HCT116 (cell line): ENCODE measurements around the gene ANKRD10.

ENCODE experiments used
- CEBPB ChIP-seq: IDR thresholded peaks from 2 replicates; pipeline ENCODE4 v1.6.1; 2012; ENCODE audit warnings: low read depth
- CTCF ChIP-seq, 3 experiments: fragments of 200-600 bp in 1 of 3; sonication (generic) in 1 of 3; IDR thresholded peaks in 2 of 3; conservative IDR thresholded peaks in 1 of 3; 2 replicates each; pipeline ENCODE4 v1.5.1; 2012 to 2017; ENCODE audit warnings: low read depth in 2 of 3, low read length in 2 of 3, antibody characterized with exemption in 1 of 3, borderline replicate concordance in 1 of 3, control low read depth in 1 of 3, mild to moderate bottlenecking in 1 of 3, mixed read lengths in 1 of 3, mixed run types in 1 of 3, moderate library complexity in 1 of 3; ENCODE audit not compliant: insufficient read depth in 1 of 3
- POLR2A ChIP-seq: IDR thresholded peaks from 2 replicates; pipeline ENCODE4 v1.7.0; 2011; ENCODE audit warnings: borderline replicate concordance; ENCODE audit not compliant: insufficient read depth, insufficient read length; ENCODE audit errors: extremely low read depth
- POLR2AphosphoS5 ChIP-seq: IDR thresholded peaks from 2 replicates; pipeline ENCODE4 v1.6.1; 2011; ENCODE audit warnings: mild to moderate bottlenecking, low read depth, low read length, moderate library complexity
- ZNF274 ChIP-seq: fragments of 200-500 bp; sonication (Bioruptor generic); IDR thresholded peaks from 2 replicates; pipeline ENCODE4 v1.6.1; 2014; ENCODE audit warnings: mild to moderate bottlenecking, low read depth, low read length, inconsistent platforms
- TF ChIP-seq, protein P1 (sequence below): IDR thresholded peaks from 2 replicates; pipeline ENCODE4 v1.6.1; 2012

DNA sequence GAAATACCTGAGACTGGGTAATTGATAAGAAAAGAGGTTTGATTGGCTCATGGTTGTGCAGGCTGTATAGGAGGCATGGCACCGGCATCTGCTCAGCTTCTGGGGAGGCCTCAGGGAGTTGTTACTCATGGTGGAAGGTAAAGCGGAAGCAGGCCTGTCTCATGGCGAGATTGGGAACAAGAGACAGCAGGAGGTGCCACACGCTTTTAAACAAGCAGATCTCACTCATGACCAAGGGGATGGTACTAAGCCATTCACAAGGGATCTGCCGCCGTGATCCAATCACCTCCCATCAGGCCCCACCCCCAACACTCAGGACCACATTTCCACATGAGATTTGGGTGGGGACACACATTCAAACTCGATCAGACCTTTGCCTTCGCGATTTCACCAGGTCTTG lies 86.2 kb downstream of the ANKRD10 start:
- TF ChIP-seq POLR2AphosphoS5 (no peak), POLR2A (no peak), CTCF (IDR thresholded peaks at IDR 0.05 in 2 of 3, conservative IDR thresholded peaks at IDR 0.05 in 1 of 3; ENCODE audit: borderline replicate concordance in 1 of 3, insufficient read depth in 1 of 3, low read depth in 2 of 3, low read length in 2 of 3) (no peak), CEBPB (no peak), ZNF274 (no peak)
- TF ChIP-seq, protein P1, sequence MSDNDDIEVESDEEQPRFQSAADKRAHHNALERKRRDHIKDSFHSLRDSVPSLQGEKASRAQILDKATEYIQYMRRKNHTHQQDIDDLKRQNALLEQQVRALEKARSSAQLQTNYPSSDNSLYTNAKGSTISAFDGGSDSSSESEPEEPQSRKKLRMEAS, result no peak
